ENCODE data around the gene ADAM15. TPM values are rescaled to one million over a fixed set of nuclear protein-coding genes. Genes with fewer than 3 reads are reported as not detected.
A peak's percentile ranks its signal among the peaks of the same experiment; 100 is the strongest.

Gene ADAM15
- total RNA-seq, 6 experiments from 2014 or later, result 16.2 to 33.9 (median 26.4) TPM

- Histone ChIP-seq H3K9me3 (no peaks in the 10 kb centered on the region), H3K27me3 (no peaks in the 10 kb centered on the region), H3K27ac (peak overlapping the region; percentile 16 to 60 (median 57)), H3K36me3 (peaks cover 0 to 5% (median 0%) of the 10 kb centered on the region in 4 donors), H3K4me3 (peak overlapping the region; percentile 69 to 74 (median 70)), H3K4me1 (peaks cover 0 to 22% (median 10%) of the 10 kb centered on the region in 4 donors)
- 0% methylated on average over 8 of the region's 31 CpGs for WGBS (ENCODE audit: insufficient coverage, low coverage, low lambda C conversion rate, missing lambda C conversion rate)
- TF ChIP-seq CTCF (IDR thresholded peaks at IDR 0.05), result no peak
- no peak for TF ChIP-seq POLR2A (IDR thresholded peaks at IDR 0.05)
- ATAC-seq (peak; percentile 1 to 17 (median 2)), DNase-seq (peak in 1 of 3 donors; percentile 48)
- intact Hi-C loops (cut with DNase I), result loop anchor here (10.0 kb wide), 2 partner anchors 67 to 97 kb away; partner anchors contain the start of genes FLAD1 (in 1 of the 2) and PBXIP1 (in 1 of the 2)
These were observed 243 bp downstream of the ADAM15 start for GRCh38 chr1:155051342-155051776.

- ATAC-seq, result peak; percentile 3 to 13 (median 10)
- Histone ChIP-seq H3K36me3 (peaks cover 0 to 5% (median 0%) of the 10 kb centered on the region in 4 donors), H3K4me3 (peak overlapping the region; percentile 69 to 74 (median 70)), H3K27me3 (no peaks in the 10 kb centered on the region), H3K27ac (peak overlapping the region; percentile 16 to 60 (median 57)), H3K4me1 (peaks cover 0 to 22% (median 10%) of the 10 kb centered on the region in 4 donors), H3K9me3 (no peaks in the 10 kb centered on the region)
- whole genome bisulfite sequencing (ENCODE audit: insufficient coverage, low coverage, low lambda C conversion rate, missing lambda C conversion rate), result 0% methylated on average over 20 of the region's 27 CpGs
- intact Hi-C loops (cut with DNase I), result loop anchor here (10.0 kb wide), 2 partner anchors 67 to 97 kb away; partner anchors contain the start of genes FLAD1 (in 1 of the 2) and PBXIP1 (in 1 of the 2)
- TF ChIP-seq POLR2A (IDR thresholded peaks at IDR 0.05), result no peak
- no peak for TF ChIP-seq CTCF (IDR thresholded peaks at IDR 0.05)
- DNase-seq, result peak; percentile 54 to 70 (median 68)
These were observed 772 bp downstream of the ADAM15 start for GRCh38 chr1:155051777-155052398.

- DNase-seq, result no peak
- no peaks in the 10 kb centered on the region for H3K27me3 ChIP-seq
- H3K27ac ChIP-seq, result no peak overlapping the region
- intact Hi-C loops (cut with DNase I), result loop anchor here (10.0 kb wide), 2 partner anchors 68 to 98 kb away; partner anchors contain the start of genes FLAD1 (in 1 of the 2) and PBXIP1 (in 1 of the 2)
- no peaks in the 10 kb centered on the region for H3K9me3 ChIP-seq
- H3K36me3 ChIP-seq, result peaks cover 0 to 7% (median 2%) of the 10 kb centered on the region in 4 donors
- peaks cover 0 to 22% (median 10%) of the 10 kb centered on the region in 4 donors for H3K4me1 ChIP-seq
- TF ChIP-seq POLR2A (IDR thresholded peaks at IDR 0.05) (no peak), CTCF (IDR thresholded peaks at IDR 0.05) (peak in 1 of 4 donors; percentile 18)
- WGBS (ENCODE audit: insufficient coverage, low coverage, low lambda C conversion rate, missing lambda C conversion rate), result 42% methylated on average over 6 of the region's 12 CpGs
- peak overlapping the region; percentile 69 to 74 (median 70) for H3K4me3 ChIP-seq
- no peak for ATAC-seq
These were observed 1.6 kb downstream of the ADAM15 start for GRCh38 chr1:155052439-155053395.

GRCh38 chr1:155053531-155054105 lies 2.5 kb downstream of the ADAM15 start:
- Histone ChIP-seq H3K4me3 (no peak overlapping the region), H3K9me3 (no peaks in the 10 kb centered on the region), H3K27me3 (no peaks in the 10 kb centered on the region), H3K4me1 (peaks cover 0 to 16% (median 6%) of the 10 kb centered on the region in 4 donors), H3K27ac (no peak overlapping the region), H3K36me3 (peaks cover 0 to 14% (median 2%) of the 10 kb centered on the region in 4 donors)
- ATAC-seq (no peak), DNase-seq (no peak)
- intact Hi-C loops (cut with DNase I), result loop anchor here (10.0 kb wide), 2 partner anchors 69 to 99 kb away; partner anchors contain the start of genes FLAD1 (in 1 of the 2) and PBXIP1 (in 1 of the 2)
- TF ChIP-seq POLR2A (IDR thresholded peaks at IDR 0.05) (no peak), CTCF (IDR thresholded peaks at IDR 0.05) (no peak)
- WGBS (ENCODE audit: insufficient coverage, low coverage, low lambda C conversion rate, missing lambda C conversion rate), result 81% methylated on average over 4 of the region's 7 CpGs

Data from right lobe of liver (tissue), 6 donors.